GM12878 (cell line): ENCODE measurements around the gene RPS6KA2. TPM values are rescaled to one million over a fixed set of nuclear protein-coding genes. Genes with fewer than 3 reads are reported as not detected.

ENCODE experiments used
- ATAC-seq: fragments of 200-7000 bp; cut with Tn5 transposase; 3 replicates; pipeline ENCODE4 v1.9.1; 2020; ENCODE audit warnings: mild to moderate bottlenecking, moderate library complexity
- BruUV-seq: library from RNA; stranded (reverse); fragments of 400-500 nt; replicated peaks from 2 replicates; lab custom pipeline; 2021; lab: Mats Ljungman, UMichigan
- CTCF ChIA-PET: fragments of 300-600 bp; sonication (Branson Sonifier 250); formaldehyde crosslinking; extraction: SDS; loops from one replicate; lab custom pipeline; 2021; ENCODE audit warnings: inconsistent platforms; lab: Yijun Ruan, JAX
- POLR2A ChIA-PET: fragments of 350-600 bp; formaldehyde crosslinking; extraction: SDS; loops from one replicate; lab custom pipeline; 2021; ENCODE audit warnings: inconsistent platforms; lab: Charles Lee
- RAD21 ChIA-PET: fragments of 300-600 bp; sonication (Branson Sonifier 250); formaldehyde crosslinking; loops from one replicate; lab custom pipeline; 2023; ENCODE audit warnings: antibody characterized with exemption; ENCODE audit not compliant: unreplicated experiment; lab: Charles Lee
- SMC1A ChIA-PET: fragments of 300-600 bp; sonication (Branson Sonifier 250); formaldehyde crosslinking; loops from one replicate; lab custom pipeline; 2023; ENCODE audit not compliant: unreplicated experiment, uncharacterized antibody; lab: Charles Lee
- DNase-seq: peaks from one replicate; pipeline ENCODE4 v3.0.0-alpha.2; 2011; ENCODE audit warnings: low read depth, low spot score
- FAIRE-seq: peaks from 3 replicates; lab custom pipeline; 2011; peaks lifted over from hg19 to GRCh38; lab: Jason Lieb, UNC
- H2AFZ ChIP-seq: 2 replicates; pipeline ENCODE4 v1.6.0; 2011; ENCODE audit warnings: low read depth, low read length, control low read depth; ENCODE audit not compliant: control insufficient read depth
- H3K27ac ChIP-seq: 2 replicates; pipeline ENCODE4 v1.5.1; 2011; ENCODE audit warnings: control low read depth; ENCODE audit not compliant: control insufficient read depth, insufficient read depth
- H3K27me3 ChIP-seq, 2 experiments: replicated peaks in 1 of 2; 2 replicates each; pipeline versions ENCODE4 v1.6.0 to v1.6.1; 2011; ENCODE audit warnings: low read length in 1 of 2; ENCODE audit not compliant: control insufficient read depth in 2 of 2, insufficient read depth in 2 of 2
- H3K36me3 ChIP-seq, 2 experiments: 2 replicates each; pipeline ENCODE4 v1.5.1; 2011; ENCODE audit warnings: low read length in 1 of 2; ENCODE audit not compliant: control insufficient read depth in 2 of 2, insufficient read depth in 2 of 2
- H3K4me1 ChIP-seq: 2 replicates; pipeline ENCODE4 v1.6.1; 2011; ENCODE audit warnings: mild to moderate bottlenecking, low read length, moderate library complexity, mixed read lengths; ENCODE audit not compliant: control insufficient read depth, insufficient read depth
- H3K4me2 ChIP-seq: 2 replicates; pipeline ENCODE4 v1.6.0; 2011; ENCODE audit warnings: control low read depth; ENCODE audit not compliant: control insufficient read depth, insufficient read depth
- H3K4me3 ChIP-seq: fragments of 200-600 bp; sonication (generic); 2 replicates; pipeline ENCODE4 v1.5.1; 2016
- H3K79me2 ChIP-seq: 2 replicates; pipeline ENCODE4 v1.6.0; 2011; ENCODE audit warnings: low read length; ENCODE audit not compliant: control insufficient read depth, insufficient read depth
- H3K9ac ChIP-seq: 2 replicates; pipeline ENCODE4 v1.8.0; 2011; ENCODE audit warnings: low read length, control low read depth, mixed read lengths; ENCODE audit not compliant: control insufficient read depth, insufficient read depth
- H3K9me3 ChIP-seq: replicated peaks from 3 replicates; pipeline ENCODE4 v1.5.1; 2011; ENCODE audit warnings: mild to moderate bottlenecking, low read length; ENCODE audit not compliant: control insufficient read depth, insufficient read depth
- H4K20me1 ChIP-seq: 2 replicates; pipeline ENCODE4 v1.6.0; 2011; ENCODE audit not compliant: control insufficient read depth, insufficient read depth
- BCL11A ChIP-seq: IDR thresholded peaks from 2 replicates; pipeline ENCODE4 v1.6.1; 2011; ENCODE audit warnings: low read depth, low read length
- BHLHE40 ChIP-seq, 2 experiments: fragments of 450-650 bp in 1 of 2; IDR thresholded peaks; 2 replicates each; pipeline ENCODE4 v1.6.1; 2011 to 2017; ENCODE audit warnings: low read depth in 2 of 2, borderline replicate concordance in 1 of 2, improper control_type of control experiment in 1 of 2, low read length in 1 of 2, mild to moderate bottlenecking in 1 of 2
- CHD4 ChIP-seq: fragments of 200-600 bp; sonication (generic); IDR thresholded peaks from 2 replicates; pipeline ENCODE4 v1.6.1; 2016; ENCODE audit warnings: mild to moderate bottlenecking
- CREB1 ChIP-seq: IDR thresholded peaks from 2 replicates; pipeline ENCODE4 v1.6.1; 2012; ENCODE audit warnings: low read depth, mild to moderate bottlenecking, inconsistent platforms
- DPF2 ChIP-seq: fragments of 450-650 bp; IDR thresholded peaks from 2 replicates; pipeline ENCODE4 v1.6.1; 2017; ENCODE audit warnings: mild to moderate bottlenecking
- FOS ChIP-seq: IDR thresholded peaks from 3 replicates; pipeline ENCODE4 v1.6.1; 2011; ENCODE audit warnings: borderline replicate concordance; ENCODE audit not compliant: insufficient read length; ENCODE audit errors: extremely low read depth
- LARP7 ChIP-seq: fragments of 450-650 bp; IDR thresholded peaks from 2 replicates; pipeline ENCODE4 v1.6.1; 2017; ENCODE audit warnings: mild to moderate bottlenecking
- POLR2A ChIP-seq: IDR thresholded peaks from 2 replicates; pipeline ENCODE4 v1.6.1; 2011; ENCODE audit warnings: low read depth, mild to moderate bottlenecking, low read length
- POLR2AphosphoS2 ChIP-seq: IDR thresholded peaks from 2 replicates; pipeline ENCODE4 v1.6.1; 2011; ENCODE audit warnings: low read depth, mild to moderate bottlenecking, low read length, improper control_type of control experiment, moderate library complexity
- RCOR1 ChIP-seq: conservative IDR thresholded peaks from 2 replicates; pipeline ENCODE4 v1.6.1; 2012; ENCODE audit warnings: low read depth, low read length, improper control_type of control experiment
- SPI1 ChIP-seq: IDR thresholded peaks from 2 replicates; pipeline ENCODE4 v1.6.1; 2011; ENCODE audit warnings: low read depth, mild to moderate bottlenecking, low read length, moderate library complexity, borderline replicate concordance; ENCODE audit not compliant: insufficient read depth
- STAT3 ChIP-seq: IDR thresholded peaks from 2 replicates; pipeline ENCODE4 v1.6.1; 2011; ENCODE audit warnings: low read depth, low read length, improper control_type of control experiment
- SUZ12 ChIP-seq: fragments of 200-600 bp; sonication (generic); IDR thresholded peaks from one replicate; pipeline ENCODE4 v1.6.1; 2018; ENCODE audit warnings: antibody characterized with exemption, mild to moderate bottlenecking; ENCODE audit not compliant: unreplicated experiment
- TAF1 ChIP-seq: IDR thresholded peaks from 2 replicates; pipeline ENCODE4 v1.6.1; 2011; ENCODE audit warnings: mild to moderate bottlenecking, low read depth, low read length, borderline replicate concordance
- WGBS: methylation state at CpG from one replicate; pipeline ENCODE4 v1.1.6; 2016; ENCODE audit warnings: low lambda C conversion rate; ENCODE audit not compliant: insufficient replicate concordance, insufficient coverage; ENCODE audit errors: missing lambda C conversion rate; 5-methylcytosine and 5-hydroxymethylcytosine counted together
- in situ Hi-C: fragments of 300-500 bp; cut with MboI; formaldehyde crosslinking; loops from 9 replicates; pipeline ENCODE4 v1.14.3; 2018; ENCODE audit warnings: mixed read lengths
- intact Hi-C: fragments of 100-400 bp; cut with micrococcal nuclease; formaldehyde crosslinking; loops from one replicate; pipeline ENCODE4 v1.14.2; 2022; ENCODE audit not compliant: unreplicated experiment
- polyA plus RNA-seq, 11 experiments: library from polyadenylated mRNA; depleted of rRNA in 4 of 11; unstranded in 6 of 11; stranded (reverse) in 5 of 11; fragments of >200 nt; fragmentation: Nextera tagmentation in 4 of 11; fragmentation: Illumina TruSeq in 1 of 11; extraction: Ambion mirVana in 4 of 11; extraction: Trizol in 1 of 11; gene quantifications; 1 replicate in 1 of 11; 2 replicates in 10 of 11; pipeline versions ENCODE4 v1.2.1 to v1.2.3, GENCODE V29; 2011 to 2016; ENCODE audit warnings: inconsistent platforms in 2 of 11, missing spikeins in 2 of 11, low read depth in 1 of 11
- total RNA-seq, 4 experiments: library from RNA; depleted of rRNA in 3 of 4; stranded (reverse); fragments of >200 nt in 3 of 4; fragmentation: Illumina TruSeq in 1 of 4; extraction: Trizol in 1 of 4; gene quantifications; 2 replicates each; pipeline versions ENCODE4 v1.2.1 to v1.2.3, GENCODE V29; 2013 to 2021
- TF ChIP-seq, protein P1 (sequence below): fragments of 450-650 bp; formaldehyde crosslinking; IDR thresholded peaks from 2 replicates; pipeline ENCODE4 v1.5.0; 2022; ENCODE audit warnings: mild to moderate bottlenecking, missing genetic modification characterization
- TF ChIP-seq, protein P2 (sequence below): fragments of 450-650 bp; IDR thresholded peaks from 2 replicates; pipeline ENCODE4 v1.6.1; 2017; ENCODE audit warnings: borderline replicate concordance
- TF ChIP-seq, protein P3 (sequence below): IDR thresholded peaks from 2 replicates; pipeline ENCODE4 v1.6.1; 2011; ENCODE audit warnings: low read depth, mild to moderate bottlenecking, low read length, moderate library complexity, borderline replicate concordance; ENCODE audit errors: extremely low read depth

The RPS6KA2 gene
- total and polyA plus RNA-seq, 10 of the 15 experiments (the other 5 are each of a cell fraction or from before 2014, with no cell fraction given) = 0.02 to 1.0 (median 0.22) TPM; not detected in 1

DNA sequence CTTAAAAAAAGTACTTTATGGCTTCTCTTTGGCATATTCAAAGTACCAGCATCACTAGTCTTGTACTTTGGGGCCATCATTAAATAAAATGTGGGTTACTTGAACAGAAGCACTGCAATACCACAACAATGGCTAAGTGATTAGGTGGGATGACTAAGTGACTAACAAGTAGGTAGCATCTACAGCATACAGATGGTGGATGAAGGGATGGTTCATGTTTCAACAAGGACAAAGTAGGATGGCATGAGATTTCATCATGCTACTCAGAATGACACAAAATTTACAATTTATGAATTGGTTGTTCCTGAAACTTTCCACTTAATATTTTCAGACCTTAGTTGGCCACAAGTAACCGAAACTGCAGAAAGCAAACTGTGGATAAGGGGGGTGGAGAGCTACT, 252.0 kb downstream of the RPS6KA2 start (continued):
- TF ChIP-seq, protein P1, sequence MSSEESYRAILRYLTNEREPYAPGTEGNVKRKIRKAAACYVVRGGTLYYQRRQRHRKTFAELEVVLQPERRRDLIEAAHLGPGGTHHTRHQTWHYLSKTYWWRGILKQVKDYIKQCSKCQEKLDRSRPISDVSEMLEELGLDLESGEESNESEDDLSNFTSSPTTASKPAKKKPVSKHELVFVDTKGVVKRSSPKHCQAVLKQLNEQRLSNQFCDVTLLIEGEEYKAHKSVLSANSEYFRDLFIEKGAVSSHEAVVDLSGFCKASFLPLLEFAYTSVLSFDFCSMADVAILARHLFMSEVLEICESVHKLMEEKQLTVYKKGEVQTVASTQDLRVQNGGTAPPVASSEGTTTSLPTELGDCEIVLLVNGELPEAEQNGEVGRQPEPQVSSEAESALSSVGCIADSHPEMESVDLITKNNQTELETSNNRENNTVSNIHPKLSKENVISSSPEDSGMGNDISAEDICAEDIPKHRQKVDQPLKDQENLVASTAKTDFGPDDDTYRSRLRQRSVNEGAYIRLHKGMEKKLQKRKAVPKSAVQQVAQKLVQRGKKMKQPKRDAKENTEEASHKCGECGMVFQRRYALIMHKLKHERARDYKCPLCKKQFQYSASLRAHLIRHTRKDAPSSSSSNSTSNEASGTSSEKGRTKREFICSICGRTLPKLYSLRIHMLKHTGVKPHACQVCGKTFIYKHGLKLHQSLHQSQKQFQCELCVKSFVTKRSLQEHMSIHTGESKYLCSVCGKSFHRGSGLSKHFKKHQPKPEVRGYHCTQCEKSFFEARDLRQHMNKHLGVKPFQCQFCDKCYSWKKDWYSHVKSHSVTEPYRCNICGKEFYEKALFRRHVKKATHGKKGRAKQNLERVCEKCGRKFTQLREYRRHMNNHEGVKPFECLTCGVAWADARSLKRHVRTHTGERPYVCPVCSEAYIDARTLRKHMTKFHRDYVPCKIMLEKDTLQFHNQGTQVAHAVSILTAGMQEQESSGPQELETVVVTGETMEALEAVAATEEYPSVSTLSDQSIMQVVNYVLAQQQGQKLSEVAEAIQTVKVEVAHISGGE = no peak
- TF ChIP-seq RCOR1 = no peak
- no peak for TF ChIP-seq LARP7
- TF ChIP-seq FOS = no peak
- no peak for TF ChIP-seq POLR2AphosphoS2
- no peak for TF ChIP-seq DPF2
- TF ChIP-seq, protein P2, sequence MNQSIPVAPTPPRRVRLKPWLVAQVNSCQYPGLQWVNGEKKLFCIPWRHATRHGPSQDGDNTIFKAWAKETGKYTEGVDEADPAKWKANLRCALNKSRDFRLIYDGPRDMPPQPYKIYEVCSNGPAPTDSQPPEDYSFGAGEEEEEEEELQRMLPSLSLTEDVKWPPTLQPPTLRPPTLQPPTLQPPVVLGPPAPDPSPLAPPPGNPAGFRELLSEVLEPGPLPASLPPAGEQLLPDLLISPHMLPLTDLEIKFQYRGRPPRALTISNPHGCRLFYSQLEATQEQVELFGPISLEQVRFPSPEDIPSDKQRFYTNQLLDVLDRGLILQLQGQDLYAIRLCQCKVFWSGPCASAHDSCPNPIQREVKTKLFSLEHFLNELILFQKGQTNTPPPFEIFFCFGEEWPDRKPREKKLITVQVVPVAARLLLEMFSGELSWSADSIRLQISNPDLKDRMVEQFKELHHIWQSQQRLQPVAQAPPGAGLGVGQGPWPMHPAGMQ = no peak
- no peak for TF ChIP-seq SUZ12

DNA sequence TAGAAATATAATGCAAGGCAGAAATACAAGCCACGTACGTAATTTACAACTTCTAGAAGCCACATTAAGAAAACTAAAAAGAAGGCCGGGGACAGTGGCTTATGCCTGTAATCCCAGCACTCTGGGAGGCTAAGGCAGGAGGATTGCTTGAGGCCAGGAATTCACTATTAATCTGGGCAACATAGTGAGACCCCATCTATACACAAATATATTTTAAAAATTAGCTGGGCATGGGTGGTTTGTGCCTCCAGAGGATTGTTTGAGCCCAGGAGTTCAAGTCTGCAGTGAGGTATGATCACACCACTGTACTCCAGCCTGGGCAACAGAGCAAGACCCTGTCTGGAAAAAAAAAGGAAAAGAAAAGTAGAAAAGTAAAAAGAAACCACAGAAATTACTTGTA, 256.6 kb downstream of the RPS6KA2 start:
- no peak for TF ChIP-seq STAT3
- TF ChIP-seq BHLHE40 (IDR thresholded peaks at IDR 0.05; ENCODE audit: borderline replicate concordance in 1 of 2, low read depth in 2 of 2, low read length in 1 of 2) = no peak
- no peak for TF ChIP-seq CREB1
- TF ChIP-seq, protein P3, sequence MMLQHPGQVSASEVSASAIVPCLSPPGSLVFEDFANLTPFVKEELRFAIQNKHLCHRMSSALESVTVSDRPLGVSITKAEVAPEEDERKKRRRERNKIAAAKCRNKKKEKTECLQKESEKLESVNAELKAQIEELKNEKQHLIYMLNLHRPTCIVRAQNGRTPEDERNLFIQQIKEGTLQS = no peak
- no peak for TF ChIP-seq BCL11A
- TF ChIP-seq CHD4 = no peak
- no peak for TF ChIP-seq SPI1
- no peak for TF ChIP-seq TAF1
- TF ChIP-seq POLR2A = no peak
- ChIA-PET POLR2A (no interaction called here), SMC1A (interaction anchor here (2.0 kb wide), 1 partner anchor 11 kb away, joined by 7 read pairs; no protein-coding TSS in a partner anchor), CTCF (interaction anchor here (1.4 to 3.4 kb wide), 3 partner anchors 9 to 57 kb away, joined by 3 to 18 read pairs (median 4); no protein-coding TSS in a partner anchor), RAD21 (no interaction called here)
- Histone ChIP-seq H3K9ac (no peak overlapping the region), H2AFZ (no peak overlapping the region), H4K20me1 (no peaks in the 10 kb centered on the region), H3K4me1 (no peaks in the 10 kb centered on the region), H3K4me2 (no peak overlapping the region), H3K9me3 (no peaks in the 10 kb centered on the region), H3K79me2 (no peaks in the 10 kb centered on the region; the same call in 1 of the 2 replicates), H3K27ac (no peak overlapping the region), H3K27me3 (no peaks in the 10 kb centered on the region), H3K4me3 (no peak overlapping the region), H3K36me3 (peaks cover 0 to 10% of the 10 kb centered on the region in 2 experiments; a peak in 2 of 4 replicates)
- FAIRE-seq (no peak), ATAC-seq (no peak), DNase-seq (no peak)
- intact Hi-C loops (no loop called here), in situ Hi-C loops (no loop called here)
- BruUV-seq = no TSS peak
- WGBS = 97% methylated on average over 3 of the region's 3 CpGs
